HS-27A (cell line): Measurements from ENCODE around the gene SART3.
"Not testable (repeated sequence)": the region's sequence is repeated elsewhere in the genome, so short reads cannot be mapped to it uniquely, and the experiment has no call there.

Source experiments
- DNase-seq: peaks from one replicate; pipeline ENCODE4 v3.0.0-alpha.2; 2012; ENCODE audit warnings: low read depth, missing footprints

Gene SART3

GRCh38 chr12:108597559-108598471 lies 36.8 kb upstream of the SART3 start, which contains the start of gene TMEM119:
TSS of gene TMEM119 (minus strand) at chr12:108598084. CDS start at chr12:108592383, 5,701 bp downstream.
- no peak for DNase-seq

GRCh38 chr12:108596854-108597558 lies 36.0 kb upstream of the SART3 start:
- DNase-seq, result no peak

- no peak for DNase-seq
These were observed 35.0 kb upstream of the SART3 start for GRCh38 chr12:108595711-108596647.

- DNase-seq, result no peak
These were observed 34.2 kb upstream of the SART3 start for GRCh38 chr12:108594960-108595710.

GRCh38 chr12:108594323-108594903 lies 33.4 kb upstream of the SART3 start:
- DNase-seq, result no peak

GRCh38 chr12:108592033-108592909 lies 31.3 kb upstream of the SART3 start:
- no peak for DNase-seq

- DNase-seq, result no peak
These were observed 30.5 kb upstream of the SART3 start for GRCh38 chr12:108591267-108591980.

GRCh38 chr12:108590463-108590862 lies 29.5 kb upstream of the SART3 start:
- DNase-seq, result not testable (repeated sequence)

GRCh38 chr12:108589840-108590229 lies 28.9 kb upstream of the SART3 start:
- no peak for DNase-seq

GRCh38 chr12:108589028-108589839 lies 28.3 kb upstream of the SART3 start:
- DNase-seq, result no peak

GRCh38 chr12:108587826-108588225 lies 26.9 kb upstream of the SART3 start:
- DNase-seq, result no peak

GRCh38 chr12:108586306-108586705 lies 25.3 kb upstream of the SART3 start:
- no peak for DNase-seq

- no peak for DNase-seq
These were observed 24.9 kb upstream of the SART3 start for GRCh38 chr12:108585864-108586263.

GRCh38 chr12:108584456-108585065 lies 23.6 kb upstream of the SART3 start:
- no peak for DNase-seq

- DNase-seq, result no peak
These were observed 23.0 kb upstream of the SART3 start for GRCh38 chr12:108583991-108584390.

GRCh38 chr12:108582978-108583770 lies 22.2 kb upstream of the SART3 start:
- DNase-seq, result no peak

GRCh38 chr12:108582509-108582908 lies 21.5 kb upstream of the SART3 start:
- DNase-seq, result no peak
